ENCODE measurements around the gene INPP5A.

INPP5A gene

DNA sequence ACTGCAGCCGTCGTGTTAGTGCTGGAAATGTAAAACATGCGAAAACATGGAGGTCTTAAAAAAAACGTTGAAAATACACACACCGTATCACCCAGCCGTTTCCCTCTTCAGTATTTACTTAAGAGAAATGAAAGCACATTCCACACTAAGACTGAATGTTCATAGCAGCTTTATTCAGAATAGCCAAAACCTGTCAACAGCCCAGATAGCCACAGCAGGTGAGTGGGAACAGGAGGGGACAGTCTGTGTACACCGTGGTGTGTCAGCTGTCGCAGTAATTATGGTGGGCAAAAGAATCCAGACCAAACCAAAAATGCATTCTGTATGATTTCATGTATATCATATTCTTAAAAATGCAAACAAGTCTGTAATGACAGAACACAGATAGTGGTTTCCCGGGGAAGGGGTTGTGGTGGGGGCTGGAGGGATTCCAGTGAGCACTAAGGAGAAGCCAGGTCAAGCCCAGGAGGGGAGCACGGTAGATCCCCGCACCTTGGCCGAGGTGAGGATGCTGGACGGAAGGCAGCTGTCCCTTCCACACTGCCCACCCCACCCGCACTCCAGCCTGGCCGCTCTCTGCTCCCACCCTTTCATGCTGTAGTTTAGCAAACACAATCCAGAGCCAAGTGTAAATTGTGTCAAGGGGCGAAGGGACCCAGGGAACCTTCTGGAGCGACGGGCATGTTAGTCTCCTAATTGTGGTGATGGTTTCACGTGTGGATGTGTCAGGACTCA, 124.8 kb downstream of the INPP5A start:
- Histone ChIP-seq H3K36me3 (ENCODE audit: control insufficient read depth in 2 of 2, insufficient read depth in 2 of 2, low read length in 2 of 2) (peaks cover 11 to 13% of the 10 kb centered on the region in 2 donors), H3K27me3 (ENCODE audit: control insufficient read depth in 2 of 2, insufficient read depth in 2 of 2, low read length in 2 of 2) (no peaks in the 10 kb centered on the region), H3K9ac (ENCODE audit: low read depth in 1 of 2, low read length in 2 of 2) (no peak overlapping the region), H3K4me1 (ENCODE audit: control insufficient read depth in 2 of 2, insufficient read depth in 2 of 2, low read length in 2 of 2) (no peaks in the 10 kb centered on the region), H3K27ac (ENCODE audit: low read depth in 2 of 2, low read length in 2 of 2) (no peak overlapping the region), H3K9me3 (ENCODE audit: control insufficient read depth in 2 of 2, low read length in 2 of 2) (no peaks in the 10 kb centered on the region), H3K4me3 (ENCODE audit: low read length in 2 of 2) (no peak overlapping the region)

DNA sequence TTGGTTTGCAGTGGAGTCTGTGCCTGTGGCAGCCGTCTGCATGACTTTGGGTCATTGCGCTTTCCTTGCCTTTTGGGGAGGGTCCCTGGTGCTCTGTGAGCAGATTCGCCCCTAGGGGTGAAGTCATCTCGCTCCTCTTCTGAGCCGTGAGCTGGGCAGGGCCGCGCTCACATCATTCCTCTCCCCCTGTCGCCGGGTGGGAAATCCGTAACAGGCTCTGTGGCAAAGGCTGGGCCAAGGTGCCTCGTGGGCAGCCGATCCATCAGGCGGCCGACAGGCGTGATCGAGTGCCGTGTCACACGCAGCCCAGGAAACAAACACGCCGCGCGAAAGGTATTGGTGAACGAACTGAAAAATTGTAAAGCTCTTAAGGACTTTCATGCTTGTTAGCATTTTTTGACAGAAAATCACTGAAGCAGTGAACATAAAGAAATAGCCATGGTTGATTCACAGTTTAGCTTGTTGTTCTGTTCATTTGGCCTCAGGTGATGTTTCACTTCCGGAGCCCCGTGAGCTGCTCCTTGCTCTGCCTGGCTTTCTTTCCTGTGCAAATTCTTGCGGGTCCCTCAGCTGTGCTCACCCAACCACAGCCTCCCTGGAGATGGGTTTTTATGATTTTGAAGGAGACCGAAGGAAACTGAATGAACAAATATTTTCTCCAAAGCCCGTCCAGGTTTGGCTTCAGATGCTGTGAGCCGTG, 126.2 kb downstream of the INPP5A start:
- Histone ChIP-seq H3K4me1 (ENCODE audit: control insufficient read depth in 2 of 2, insufficient read depth in 2 of 2, low read length in 2 of 2) (no peaks in the 10 kb centered on the region), H3K27me3 (ENCODE audit: control insufficient read depth in 2 of 2, insufficient read depth in 2 of 2, low read length in 2 of 2) (no peaks in the 10 kb centered on the region), H3K36me3 (ENCODE audit: control insufficient read depth in 2 of 2, insufficient read depth in 2 of 2, low read length in 2 of 2) (peaks cover 11 to 13% of the 10 kb centered on the region in 2 donors), H3K9me3 (ENCODE audit: control insufficient read depth in 2 of 2, low read length in 2 of 2) (no peaks in the 10 kb centered on the region), H3K9ac (ENCODE audit: low read depth in 1 of 2, low read length in 2 of 2) (no peak overlapping the region), H3K4me3 (ENCODE audit: low read length in 2 of 2) (no peak overlapping the region), H3K27ac (ENCODE audit: low read depth in 2 of 2, low read length in 2 of 2) (no peak overlapping the region)

GRCh38 chr10:132664407-132664806, 126.8 kb downstream of the INPP5A start:
- Histone ChIP-seq H3K4me3 (ENCODE audit: low read length in 2 of 2) (no peak overlapping the region), H3K9me3 (ENCODE audit: control insufficient read depth in 2 of 2, low read length in 2 of 2) (no peaks in the 10 kb centered on the region), H3K27me3 (ENCODE audit: control insufficient read depth in 2 of 2, insufficient read depth in 2 of 2, low read length in 2 of 2) (no peaks in the 10 kb centered on the region), H3K4me1 (ENCODE audit: control insufficient read depth in 2 of 2, insufficient read depth in 2 of 2, low read length in 2 of 2) (no peaks in the 10 kb centered on the region), H3K27ac (ENCODE audit: low read depth in 2 of 2, low read length in 2 of 2) (no peak overlapping the region), H3K9ac (ENCODE audit: low read depth in 1 of 2, low read length in 2 of 2) (no peak overlapping the region), H3K36me3 (ENCODE audit: control insufficient read depth in 2 of 2, insufficient read depth in 2 of 2, low read length in 2 of 2) (peaks cover 5 to 10% of the 10 kb centered on the region in 2 donors)

DNA sequence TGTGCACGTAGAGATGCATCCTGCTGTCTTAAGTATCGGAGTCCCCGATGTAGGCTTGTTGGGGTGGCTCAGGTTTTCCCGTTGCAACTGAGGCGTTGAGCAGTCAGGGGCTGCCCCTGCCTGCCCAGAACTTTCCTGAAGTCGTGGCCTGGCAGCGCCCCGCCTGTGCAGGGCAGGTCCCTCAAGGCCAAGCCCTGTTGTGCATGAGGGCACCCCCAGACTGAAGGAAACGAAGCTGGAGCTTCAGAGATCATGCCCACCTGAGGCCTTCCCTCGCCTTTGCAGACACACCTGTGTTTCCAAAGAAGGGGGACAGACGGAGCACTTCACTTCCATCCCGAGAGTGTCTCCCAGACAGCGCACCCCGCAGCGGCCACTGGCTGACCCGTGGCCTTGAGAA, 127.3 kb downstream of the INPP5A start:
- Histone ChIP-seq H3K4me3 (ENCODE audit: low read length in 2 of 2) (no peak overlapping the region), H3K9ac (ENCODE audit: low read depth in 1 of 2, low read length in 2 of 2) (no peak overlapping the region), H3K36me3 (ENCODE audit: control insufficient read depth in 2 of 2, insufficient read depth in 2 of 2, low read length in 2 of 2) (peaks cover under 1 to 6% of the 10 kb centered on the region in 2 donors), H3K4me1 (ENCODE audit: control insufficient read depth in 2 of 2, insufficient read depth in 2 of 2, low read length in 2 of 2) (no peaks in the 10 kb centered on the region), H3K27me3 (ENCODE audit: control insufficient read depth in 2 of 2, insufficient read depth in 2 of 2, low read length in 2 of 2) (no peaks in the 10 kb centered on the region), H3K9me3 (ENCODE audit: control insufficient read depth in 2 of 2, low read length in 2 of 2) (no peaks in the 10 kb centered on the region), H3K27ac (ENCODE audit: low read depth in 2 of 2, low read length in 2 of 2) (no peak overlapping the region)

DNA sequence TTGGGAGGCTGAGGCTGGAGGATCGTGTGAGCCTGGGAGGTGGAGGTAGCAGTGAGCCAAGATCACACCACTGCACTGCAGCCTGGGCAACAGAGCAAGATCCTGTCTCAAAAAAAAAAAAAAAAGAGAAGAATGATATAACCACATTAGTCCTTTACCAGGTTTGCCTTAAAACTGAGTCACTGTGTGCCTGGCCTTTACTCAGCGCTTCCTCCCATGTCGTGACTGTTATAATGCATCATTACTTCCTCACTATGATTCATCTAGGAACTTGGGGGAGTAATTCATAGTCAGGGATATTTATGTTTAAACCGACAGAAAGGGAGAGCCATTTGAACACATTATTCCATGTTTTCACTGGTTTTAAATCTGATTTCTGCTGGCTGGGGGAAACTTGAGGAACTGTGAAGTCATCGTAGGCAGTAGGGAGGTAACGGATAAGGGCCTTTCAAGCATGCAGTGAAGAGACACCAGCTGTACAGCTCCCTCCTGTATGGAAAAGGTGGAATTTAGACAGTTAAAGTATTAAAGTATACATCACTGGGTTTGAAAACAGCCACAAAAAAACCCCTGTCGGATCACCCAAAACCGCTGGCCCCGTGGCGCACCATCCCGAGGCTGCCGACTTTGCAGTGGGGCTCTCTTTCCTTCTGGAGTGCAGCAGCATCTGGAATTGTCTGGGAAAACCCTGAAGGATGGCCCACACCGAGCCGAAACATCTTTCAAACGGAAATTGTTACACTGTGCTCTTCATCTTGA, 128.5 kb downstream of the INPP5A start:
- H3K4me3 ChIP-seq (ENCODE audit: low read length in 2 of 2): no peak overlapping the region
- H3K27ac ChIP-seq (ENCODE audit: low read depth in 2 of 2, low read length in 2 of 2): no peak overlapping the region
- H3K27me3 ChIP-seq (ENCODE audit: control insufficient read depth in 2 of 2, insufficient read depth in 2 of 2, low read length in 2 of 2): no peaks in the 10 kb centered on the region
- H3K36me3 ChIP-seq (ENCODE audit: control insufficient read depth in 2 of 2, insufficient read depth in 2 of 2, low read length in 2 of 2): no peaks in the 10 kb centered on the region
- no peaks in the 10 kb centered on the region for H3K9me3 ChIP-seq (ENCODE audit: control insufficient read depth in 2 of 2, low read length in 2 of 2)
- H3K4me1 ChIP-seq (ENCODE audit: control insufficient read depth in 2 of 2, insufficient read depth in 2 of 2, low read length in 2 of 2): no peaks in the 10 kb centered on the region
- H3K9ac ChIP-seq (ENCODE audit: low read depth in 1 of 2, low read length in 2 of 2): no peak overlapping the region

- no peaks in the 10 kb centered on the region for H3K27me3 ChIP-seq (ENCODE audit: control insufficient read depth in 2 of 2, insufficient read depth in 2 of 2, low read length in 2 of 2)
- H3K27ac ChIP-seq (ENCODE audit: low read depth in 2 of 2, low read length in 2 of 2): no peak overlapping the region
- no peaks in the 10 kb centered on the region for H3K4me1 ChIP-seq (ENCODE audit: control insufficient read depth in 2 of 2, insufficient read depth in 2 of 2, low read length in 2 of 2)
- H3K9me3 ChIP-seq (ENCODE audit: control insufficient read depth in 2 of 2, low read length in 2 of 2): no peaks in the 10 kb centered on the region
- no peaks in the 10 kb centered on the region for H3K36me3 ChIP-seq (ENCODE audit: control insufficient read depth in 2 of 2, insufficient read depth in 2 of 2, low read length in 2 of 2)
- no peak overlapping the region for H3K9ac ChIP-seq (ENCODE audit: low read depth in 1 of 2, low read length in 2 of 2)
- no peak overlapping the region for H3K4me3 ChIP-seq (ENCODE audit: low read length in 2 of 2)
Measured at GRCh38 chr10:132666705-132667341, 129.2 kb downstream of the INPP5A start.

GRCh38 chr10:132667342-132668047, 129.9 kb downstream of the INPP5A start:
- Histone ChIP-seq H3K27ac (ENCODE audit: low read depth in 2 of 2, low read length in 2 of 2) (no peak overlapping the region), H3K9ac (ENCODE audit: low read depth in 1 of 2, low read length in 2 of 2) (no peak overlapping the region), H3K4me1 (ENCODE audit: control insufficient read depth in 2 of 2, insufficient read depth in 2 of 2, low read length in 2 of 2) (no peaks in the 10 kb centered on the region), H3K4me3 (ENCODE audit: low read length in 2 of 2) (no peak overlapping the region), H3K27me3 (ENCODE audit: control insufficient read depth in 2 of 2, insufficient read depth in 2 of 2, low read length in 2 of 2) (no peaks in the 10 kb centered on the region), H3K36me3 (ENCODE audit: control insufficient read depth in 2 of 2, insufficient read depth in 2 of 2, low read length in 2 of 2) (no peaks in the 10 kb centered on the region), H3K9me3 (ENCODE audit: control insufficient read depth in 2 of 2, low read length in 2 of 2) (no peaks in the 10 kb centered on the region)

DNA sequence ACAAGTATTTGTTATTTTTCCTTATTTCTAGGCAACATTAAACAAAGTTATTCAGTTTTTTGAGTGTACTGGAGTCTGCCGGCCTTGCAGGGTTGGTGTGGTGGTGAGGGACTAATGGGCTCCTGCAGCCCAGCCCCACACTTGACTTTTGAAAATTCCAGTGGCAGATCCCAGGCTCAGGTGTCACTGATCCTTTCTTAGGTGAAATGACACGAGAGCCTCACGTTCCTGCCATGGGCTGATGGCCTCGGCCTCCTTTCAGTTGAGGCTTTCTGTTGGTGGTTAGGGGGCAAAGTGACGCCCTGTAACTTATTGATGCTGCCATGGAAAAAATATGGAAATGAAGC, 130.4 kb downstream of the INPP5A start:
- Histone ChIP-seq H3K4me3 (ENCODE audit: low read length in 2 of 2) (no peak overlapping the region), H3K27me3 (ENCODE audit: control insufficient read depth in 2 of 2, insufficient read depth in 2 of 2, low read length in 2 of 2) (no peaks in the 10 kb centered on the region), H3K36me3 (ENCODE audit: control insufficient read depth in 2 of 2, insufficient read depth in 2 of 2, low read length in 2 of 2) (no peaks in the 10 kb centered on the region), H3K9ac (ENCODE audit: low read depth in 1 of 2, low read length in 2 of 2) (no peak overlapping the region), H3K9me3 (ENCODE audit: control insufficient read depth in 2 of 2, low read length in 2 of 2) (no peaks in the 10 kb centered on the region), H3K4me1 (ENCODE audit: control insufficient read depth in 2 of 2, insufficient read depth in 2 of 2, low read length in 2 of 2) (no peaks in the 10 kb centered on the region), H3K27ac (ENCODE audit: low read depth in 2 of 2, low read length in 2 of 2) (no peak overlapping the region)

DNA sequence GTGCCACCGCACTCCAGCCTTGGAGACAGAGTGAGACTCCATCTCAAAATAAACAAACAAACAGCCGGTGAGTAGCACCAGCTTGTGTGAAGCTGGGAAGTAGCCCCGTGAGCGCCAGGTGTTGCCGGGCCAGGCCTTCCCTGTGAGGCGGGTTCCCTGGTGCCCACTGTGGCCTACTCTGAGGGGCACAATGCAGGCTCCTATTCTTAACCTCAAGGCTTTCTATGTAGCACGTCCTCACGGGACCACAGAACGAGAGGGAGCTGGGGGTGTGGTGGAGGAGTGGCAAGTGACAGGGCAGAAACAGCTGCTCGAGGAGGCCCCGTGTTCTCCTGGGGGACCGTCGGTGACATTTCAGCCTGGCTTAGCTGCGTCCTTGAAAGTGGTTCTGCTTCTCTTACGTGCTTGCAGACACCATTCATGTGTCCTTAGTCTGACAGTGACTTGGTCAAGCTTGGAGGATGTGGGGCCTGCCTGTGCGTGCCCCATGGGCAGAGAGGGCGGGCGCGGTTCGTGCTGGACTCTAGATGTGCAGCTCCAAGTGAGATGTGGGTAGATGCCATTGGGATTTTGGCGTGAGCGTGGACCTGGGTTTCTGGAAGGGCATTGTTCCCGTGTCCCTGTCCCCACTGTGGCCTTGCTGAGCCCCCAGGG, 131.7 kb downstream of the INPP5A start:
- no peaks in the 10 kb centered on the region for H3K4me1 ChIP-seq (ENCODE audit: control insufficient read depth in 2 of 2, insufficient read depth in 2 of 2, low read length in 2 of 2)
- no peaks in the 10 kb centered on the region for H3K27me3 ChIP-seq (ENCODE audit: control insufficient read depth in 2 of 2, insufficient read depth in 2 of 2, low read length in 2 of 2)
- no peak overlapping the region for H3K9ac ChIP-seq (ENCODE audit: low read depth in 1 of 2, low read length in 2 of 2)
- H3K27ac ChIP-seq (ENCODE audit: low read depth in 2 of 2, low read length in 2 of 2): no peak overlapping the region
- no peaks in the 10 kb centered on the region for H3K36me3 ChIP-seq (ENCODE audit: control insufficient read depth in 2 of 2, insufficient read depth in 2 of 2, low read length in 2 of 2)
- no peaks in the 10 kb centered on the region for H3K9me3 ChIP-seq (ENCODE audit: control insufficient read depth in 2 of 2, low read length in 2 of 2)
- no peak overlapping the region for H3K4me3 ChIP-seq (ENCODE audit: low read length in 2 of 2)
